ENCODE results near the gene NOXRED1. TPM values are rescaled to one million over a fixed set of nuclear protein-coding genes. Genes with fewer than 3 reads are reported as not detected.
"Not testable (repeated sequence)": the region's sequence is repeated elsewhere in the genome, so short reads cannot be mapped to it uniquely, and the experiment has no call there.

Gene NOXRED1
- total RNA-seq, 2 experiments from 2014 or later = 0.58 to 0.71 TPM

GRCh38 chr14:77438596-77438995 is 15.3 kb upstream of the NOXRED1 start:
- Mint-ChIP-seq H3K27me3 (no peaks in the 10 kb centered on the region), H3K4me3 (no peak overlapping the region), H3K27ac (no peak overlapping the region), H3K9me3 (no peaks in the 10 kb centered on the region), H3K36me3 (peaks cover 37% of the 10 kb centered on the region), H3K4me1 (no peaks in the 10 kb centered on the region)
- ATAC-seq (ENCODE audit: low read depth) = no peak
- POLR2A ChIA-PET = no interaction called here
- DNase-seq = no peak

GRCh38 chr14:77436042-77436441 is 12.7 kb upstream of the NOXRED1 start:
- no peak overlapping the region for H3K4me3 Mint-ChIP-seq
- H3K36me3 Mint-ChIP-seq = peaks cover 26% of the 10 kb centered on the region
- no peaks in the 10 kb centered on the region for H3K27me3 Mint-ChIP-seq
- POLR2A ChIA-PET = no interaction called here
- no peaks in the 10 kb centered on the region for H3K9me3 Mint-ChIP-seq
- DNase-seq (no peak), ATAC-seq (ENCODE audit: low read depth) (no peak)
- no peak overlapping the region for H3K27ac Mint-ChIP-seq
- H3K4me1 Mint-ChIP-seq = no peaks in the 10 kb centered on the region

DNA sequence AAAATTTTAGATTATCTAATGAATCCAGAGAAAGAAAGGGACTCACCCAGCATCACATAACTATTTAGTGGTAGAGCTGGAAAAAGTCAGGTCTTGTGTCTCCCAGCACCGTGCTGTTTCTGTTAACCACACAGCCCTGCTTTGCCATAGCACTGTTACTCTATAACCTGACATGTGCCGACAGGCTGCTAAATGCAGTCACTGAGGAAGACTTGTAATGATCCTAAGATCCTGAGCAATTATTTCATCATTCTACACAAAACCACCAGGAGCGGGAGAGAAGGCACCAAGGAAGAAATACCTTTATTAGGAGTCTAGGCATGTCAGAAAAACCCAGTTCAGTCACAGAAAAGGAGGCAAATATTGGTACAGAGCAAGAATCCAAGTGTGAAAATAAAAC is 3.1 kb upstream of the NOXRED1 start:
- Mint-ChIP-seq H3K9me3 (no peaks in the 10 kb centered on the region), H3K27ac (no peak overlapping the region), H3K36me3 (peaks cover 52% of the 10 kb centered on the region), H3K4me1 (no peaks in the 10 kb centered on the region), H3K4me3 (no peak overlapping the region), H3K27me3 (no peaks in the 10 kb centered on the region)
- DNase-seq (no peak), ATAC-seq (ENCODE audit: low read depth) (no peak)
- POLR2A ChIA-PET = interaction anchor here (0.6 kb wide), 1 partner anchor 14 kb away, joined by 3 read pairs; no protein-coding TSS in a partner anchor

- Mint-ChIP-seq H3K27ac (no peak overlapping the region), H3K27me3 (no peaks in the 10 kb centered on the region), H3K9me3 (peaks cover 2% of the 10 kb centered on the region), H3K36me3 (peaks cover 53% of the 10 kb centered on the region), H3K4me3 (no peak overlapping the region), H3K4me1 (no peaks in the 10 kb centered on the region)
- no peak for ATAC-seq (ENCODE audit: low read depth)
- DNase-seq = no peak
- POLR2A ChIA-PET = no interaction called here
Observed at GRCh38 chr14:77424862-77425261, 1.5 kb upstream of the NOXRED1 start.

DNA sequence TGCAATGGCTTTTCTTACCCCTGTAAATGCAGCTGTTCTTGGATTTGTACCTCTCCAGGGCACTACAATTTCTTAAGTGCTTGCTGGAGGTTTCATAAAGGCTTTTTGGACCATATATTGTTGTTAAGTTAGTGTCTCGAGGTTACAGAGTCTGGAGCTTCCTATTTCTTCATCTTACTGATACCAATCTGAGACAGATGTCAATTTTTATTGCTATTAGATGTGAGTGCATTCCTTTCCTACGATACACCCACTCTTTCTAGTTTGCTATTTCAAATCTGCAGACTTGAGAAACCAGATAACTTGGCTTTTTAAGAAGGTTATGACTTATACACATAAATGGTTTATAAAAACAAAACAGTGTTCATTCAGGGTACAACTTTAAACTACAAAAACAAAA is 2.1 kb downstream of the NOXRED1 start:
- no peaks in the 10 kb centered on the region for H3K4me1 Mint-ChIP-seq
- DNase-seq = no peak
- no peak overlapping the region for H3K27ac Mint-ChIP-seq
- POLR2A ChIA-PET = no interaction called here
- H3K36me3 Mint-ChIP-seq = peaks cover 37% of the 10 kb centered on the region
- H3K4me3 Mint-ChIP-seq = no peak overlapping the region
- H3K9me3 Mint-ChIP-seq = peaks cover 13% of the 10 kb centered on the region
- H3K27me3 Mint-ChIP-seq = no peaks in the 10 kb centered on the region
- no peak for ATAC-seq (ENCODE audit: low read depth)

GRCh38 chr14:77416836-77417235 is 6.5 kb downstream of the NOXRED1 start:
- H3K4me1 Mint-ChIP-seq = no peaks in the 10 kb centered on the region
- no peak overlapping the region for H3K4me3 Mint-ChIP-seq
- H3K27ac Mint-ChIP-seq = no peak overlapping the region
- DNase-seq (no peak), ATAC-seq (ENCODE audit: low read depth) (no peak)
- H3K27me3 Mint-ChIP-seq = peaks cover 2% of the 10 kb centered on the region
- peaks cover 13% of the 10 kb centered on the region for H3K9me3 Mint-ChIP-seq
- POLR2A ChIA-PET = no interaction called here
- peaks cover 15% of the 10 kb centered on the region for H3K36me3 Mint-ChIP-seq

DNA sequence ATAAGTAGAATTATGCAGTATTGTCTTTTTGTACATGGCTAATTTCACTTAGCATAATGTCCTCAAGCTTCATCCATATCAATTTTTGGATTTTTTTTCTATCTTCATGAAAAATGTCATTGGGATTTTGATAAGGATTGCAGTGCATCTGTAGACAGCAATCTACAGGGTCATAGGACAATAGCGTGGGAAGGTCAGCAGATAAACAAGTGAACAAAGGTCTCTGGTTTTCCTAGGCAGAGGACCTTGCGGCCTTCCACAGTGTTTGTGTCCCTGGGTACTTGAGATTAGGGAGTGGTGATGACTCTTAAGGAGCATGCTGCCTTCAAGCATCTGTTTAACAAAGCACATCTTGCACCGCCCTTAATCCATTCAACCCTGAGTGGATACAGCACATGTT is 7.2 kb downstream of the NOXRED1 start:
- H3K36me3 Mint-ChIP-seq; H3K27ac Mint-ChIP-seq; DNase-seq; H3K4me3 Mint-ChIP-seq; POLR2A ChIA-PET; H3K4me1 Mint-ChIP-seq; ATAC-seq (ENCODE audit: low read depth); H3K27me3 Mint-ChIP-seq: not testable (repeated sequence)
- peaks cover 13% of the 10 kb centered on the region for H3K9me3 Mint-ChIP-seq

GRCh38 chr14:77415403-77416030 is 7.8 kb downstream of the NOXRED1 start:
- H3K27ac Mint-ChIP-seq; DNase-seq; H3K4me3 Mint-ChIP-seq; ATAC-seq (ENCODE audit: low read depth); H3K27me3 Mint-ChIP-seq; POLR2A ChIA-PET; H3K36me3 Mint-ChIP-seq; H3K4me1 Mint-ChIP-seq: not testable (repeated sequence)
- H3K9me3 Mint-ChIP-seq = peaks cover 13% of the 10 kb centered on the region

DNA sequence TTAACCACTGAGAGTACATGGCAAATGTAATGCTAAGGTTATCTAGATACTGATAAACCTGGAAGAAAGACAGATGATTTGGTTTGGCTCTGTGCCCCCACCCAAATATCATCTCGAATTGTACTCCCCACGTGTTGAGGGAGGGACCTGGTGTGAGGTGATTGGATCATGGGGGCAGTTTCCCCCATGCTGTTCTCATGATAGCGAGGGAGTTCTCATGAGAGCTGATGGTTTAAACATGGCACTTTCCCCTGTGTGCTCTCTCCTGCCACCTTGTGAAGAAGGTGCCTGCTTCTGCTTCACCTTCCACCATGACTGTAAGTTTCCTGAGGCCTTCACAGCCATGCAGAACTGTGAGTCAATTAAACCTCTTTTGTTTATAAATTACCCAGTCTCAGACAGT is 14.2 kb downstream of the NOXRED1 start:
- Mint-ChIP-seq H3K9me3 (no peaks in the 10 kb centered on the region), H3K4me1 (peaks cover 17% of the 10 kb centered on the region), H3K27ac (no peak overlapping the region), H3K36me3 (no peaks in the 10 kb centered on the region), H3K27me3 (peaks cover 2% of the 10 kb centered on the region), H3K4me3 (no peak overlapping the region)
- POLR2A ChIA-PET = no interaction called here
- DNase-seq (no peak), ATAC-seq (ENCODE audit: low read depth) (no peak)

- Mint-ChIP-seq H3K4me1 (peaks cover 17% of the 10 kb centered on the region), H3K27ac (no peak overlapping the region), H3K36me3 (no peaks in the 10 kb centered on the region), H3K27me3 (no peaks in the 10 kb centered on the region), H3K4me3 (peak overlapping the region; percentile 41), H3K9me3 (no peaks in the 10 kb centered on the region)
- DNase-seq = no peak
- POLR2A ChIA-PET = interaction anchor here (1.2 kb wide), 1 partner anchor 30 kb away, joined by 3 read pairs; the partner anchor contains the start of genes SAMD15 and TMED8
- no peak for ATAC-seq (ENCODE audit: low read depth)
Observed at GRCh38 chr14:77407158-77407557, 16.2 kb downstream of the NOXRED1 start.

DNA sequence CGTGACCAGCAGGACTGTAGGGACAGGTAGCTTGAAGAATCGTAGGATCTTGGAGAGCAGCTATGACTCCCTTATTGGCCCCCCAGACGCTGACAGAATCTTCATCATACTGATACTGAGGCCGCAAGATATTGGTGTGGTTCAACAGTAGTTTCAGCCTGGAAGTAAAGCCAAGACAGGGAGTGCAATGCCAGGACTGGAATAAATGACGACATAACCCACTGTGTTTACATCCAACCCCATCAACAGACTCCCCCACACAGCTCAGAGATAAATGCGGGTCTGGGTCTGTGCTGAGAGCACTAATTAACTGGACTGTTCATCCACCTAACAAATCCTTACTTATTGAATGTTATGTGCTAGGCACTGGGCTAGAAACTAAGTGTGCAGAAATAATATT is 16.6 kb downstream of the NOXRED1 start:
- Mint-ChIP-seq H3K36me3 (no peaks in the 10 kb centered on the region), H3K9me3 (no peaks in the 10 kb centered on the region), H3K27me3 (no peaks in the 10 kb centered on the region), H3K27ac (no peak overlapping the region), H3K4me3 (peak overlapping the region; percentile 41), H3K4me1 (peaks cover 17% of the 10 kb centered on the region)
- DNase-seq (no peak), ATAC-seq (ENCODE audit: low read depth) (peak; percentile 33)
- POLR2A ChIA-PET = interaction anchor here (1.2 kb wide), 1 partner anchor 30 kb away, joined by 3 read pairs; the partner anchor contains the start of genes SAMD15 and TMED8

DNA sequence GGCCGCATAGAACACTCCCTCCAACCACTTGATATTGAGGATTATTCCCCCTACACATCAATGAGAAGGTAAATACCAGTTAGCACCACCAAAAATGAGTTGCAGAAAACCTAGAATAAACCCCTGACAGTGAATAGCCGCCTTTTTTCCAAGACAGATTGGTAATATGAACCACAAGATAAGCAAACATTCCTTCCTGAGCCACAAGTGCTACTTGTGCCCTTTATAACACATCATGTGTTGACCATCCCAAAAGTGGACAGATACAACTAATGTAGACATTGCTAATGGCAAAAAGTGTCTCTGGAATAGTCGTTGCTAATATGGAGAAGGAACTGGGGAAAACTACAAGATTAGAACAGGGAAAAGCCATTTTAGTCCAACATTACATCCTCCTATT is 17.2 kb downstream of the NOXRED1 start:
- H3K27ac Mint-ChIP-seq = no peak overlapping the region
- H3K36me3 Mint-ChIP-seq = no peaks in the 10 kb centered on the region
- no peak for DNase-seq
- POLR2A ChIA-PET = no interaction called here
- no peak overlapping the region for H3K4me3 Mint-ChIP-seq
- H3K9me3 Mint-ChIP-seq = no peaks in the 10 kb centered on the region
- no peaks in the 10 kb centered on the region for H3K27me3 Mint-ChIP-seq
- H3K4me1 Mint-ChIP-seq = peaks cover 17% of the 10 kb centered on the region
- ATAC-seq (ENCODE audit: low read depth) = no peak

DNA sequence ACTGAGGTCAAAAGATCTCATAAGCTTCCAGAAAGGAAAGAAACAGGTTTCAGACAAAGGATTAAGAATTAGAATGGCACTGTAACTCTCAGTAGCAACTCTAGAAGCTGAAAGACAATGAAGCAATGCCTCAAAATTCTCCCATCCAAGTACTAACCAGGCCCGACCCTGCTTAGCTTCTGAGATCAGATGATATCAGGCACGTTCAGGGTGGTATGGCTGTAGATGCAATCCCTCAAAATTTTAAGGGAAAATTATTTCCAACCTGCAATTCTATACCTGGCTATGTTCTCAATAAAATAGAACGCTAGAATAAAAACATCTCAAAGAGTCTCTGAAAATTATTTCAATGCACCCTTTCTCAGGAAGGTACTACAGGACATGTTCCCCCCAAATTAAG is 19.6 kb downstream of the NOXRED1 start:
- ATAC-seq (ENCODE audit: low read depth) (no peak), DNase-seq (no peak)
- Mint-ChIP-seq H3K27ac (no peak overlapping the region), H3K9me3 (no peaks in the 10 kb centered on the region), H3K27me3 (no peaks in the 10 kb centered on the region), H3K4me3 (no peak overlapping the region), H3K36me3 (no peaks in the 10 kb centered on the region), H3K4me1 (peaks cover 17% of the 10 kb centered on the region)
- POLR2A ChIA-PET = no interaction called here

DNA sequence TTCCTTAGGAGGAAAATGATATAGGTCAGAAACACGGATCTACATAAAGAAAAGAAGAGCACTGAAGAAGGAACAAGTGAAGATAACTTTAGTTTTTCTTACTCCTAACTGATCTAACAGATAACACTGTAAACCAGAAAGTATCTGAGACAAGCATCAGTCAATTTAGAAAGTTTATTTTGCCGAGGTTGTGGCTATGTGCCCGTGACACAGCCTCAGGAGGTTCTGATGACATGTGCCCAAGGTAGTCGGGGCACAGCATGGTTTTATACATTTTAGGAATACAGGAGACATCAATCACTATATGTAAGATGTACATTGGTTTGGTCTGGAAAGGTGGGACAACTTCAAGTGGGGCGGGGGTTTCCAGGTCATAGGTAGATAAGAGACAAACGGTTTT is 23.1 kb downstream of the NOXRED1 start:
- no peak for ATAC-seq (ENCODE audit: low read depth)
- POLR2A ChIA-PET = no interaction called here

More for the DNA sequence above, 23.1 kb downstream of the NOXRED1 start:
- no peak overlapping the region for H3K4me3 Mint-ChIP-seq
- peaks cover 2% of the 10 kb centered on the region for H3K36me3 Mint-ChIP-seq
- no peaks in the 10 kb centered on the region for H3K4me1 Mint-ChIP-seq
- peaks cover 1% of the 10 kb centered on the region for H3K9me3 Mint-ChIP-seq
- DNase-seq = no peak
- H3K27me3 Mint-ChIP-seq = no peaks in the 10 kb centered on the region
- H3K27ac Mint-ChIP-seq = no peak overlapping the region

Data from activated naive CD8-positive, alpha-beta T cell treated with anti-CD3 and anti-CD28 coated beads, Interleukin-2, amount 10 ng/mL, durations not matched to agents 7 days and 5 days (primary cell).